ENCODE results near the gene FBXL12. TPM values are rescaled to one million over a fixed set of nuclear protein-coding genes. Genes with fewer than 3 reads are reported as not detected.

Gene FBXL12
- total and polyA plus RNA-seq, 4 donors = 10.0 to 11.7 (median 10.3) TPM

DNA sequence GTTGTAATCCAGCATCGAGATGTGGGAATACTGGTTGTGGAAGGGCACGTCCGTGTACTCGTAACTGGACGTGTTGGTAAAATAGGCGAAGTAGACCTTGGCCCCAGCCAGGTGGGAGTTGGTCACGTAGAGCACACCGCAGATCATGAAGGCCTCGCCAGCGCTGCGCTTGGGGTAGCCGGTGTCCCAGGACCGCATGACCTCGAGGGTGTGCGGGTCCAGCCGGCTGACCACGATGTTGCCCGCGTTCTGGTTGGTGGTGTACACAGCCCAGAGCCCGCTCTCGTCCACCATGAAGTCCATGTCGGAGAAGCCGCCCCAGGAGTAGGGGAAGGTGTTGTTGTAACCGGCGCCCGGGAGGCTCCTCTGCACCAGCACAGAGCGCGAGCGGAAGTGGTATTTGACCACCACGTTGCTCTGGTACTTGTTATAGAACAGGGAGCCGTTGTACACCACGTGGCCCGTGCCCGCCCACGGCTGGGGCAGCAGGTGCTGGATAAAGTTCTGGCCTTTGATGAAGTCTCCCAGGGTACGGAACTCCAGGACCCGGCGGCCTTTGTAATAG lies 35.5 kb upstream of the FBXL12 start:
- no peak for DNase-seq (ENCODE audit: low spot score)
- H3K9ac ChIP-seq (ENCODE audit: low read depth in 1 of 2, low read length in 2 of 2) = no peak overlapping the region
- H3K36me3 ChIP-seq (ENCODE audit: control insufficient read depth in 4 of 4, insufficient read depth in 3 of 4, low read depth in 1 of 4, low read length in 3 of 4) = peaks cover 0 to 3% (median 1%) of the 10 kb centered on the region in 4 donors
- WGBS = 97% methylated on average over 38 of the region's 38 CpGs
- TF ChIP-seq HNF4G (IDR thresholded peaks at IDR 0.05) = no peak
- TF ChIP-seq, protein P1, sequence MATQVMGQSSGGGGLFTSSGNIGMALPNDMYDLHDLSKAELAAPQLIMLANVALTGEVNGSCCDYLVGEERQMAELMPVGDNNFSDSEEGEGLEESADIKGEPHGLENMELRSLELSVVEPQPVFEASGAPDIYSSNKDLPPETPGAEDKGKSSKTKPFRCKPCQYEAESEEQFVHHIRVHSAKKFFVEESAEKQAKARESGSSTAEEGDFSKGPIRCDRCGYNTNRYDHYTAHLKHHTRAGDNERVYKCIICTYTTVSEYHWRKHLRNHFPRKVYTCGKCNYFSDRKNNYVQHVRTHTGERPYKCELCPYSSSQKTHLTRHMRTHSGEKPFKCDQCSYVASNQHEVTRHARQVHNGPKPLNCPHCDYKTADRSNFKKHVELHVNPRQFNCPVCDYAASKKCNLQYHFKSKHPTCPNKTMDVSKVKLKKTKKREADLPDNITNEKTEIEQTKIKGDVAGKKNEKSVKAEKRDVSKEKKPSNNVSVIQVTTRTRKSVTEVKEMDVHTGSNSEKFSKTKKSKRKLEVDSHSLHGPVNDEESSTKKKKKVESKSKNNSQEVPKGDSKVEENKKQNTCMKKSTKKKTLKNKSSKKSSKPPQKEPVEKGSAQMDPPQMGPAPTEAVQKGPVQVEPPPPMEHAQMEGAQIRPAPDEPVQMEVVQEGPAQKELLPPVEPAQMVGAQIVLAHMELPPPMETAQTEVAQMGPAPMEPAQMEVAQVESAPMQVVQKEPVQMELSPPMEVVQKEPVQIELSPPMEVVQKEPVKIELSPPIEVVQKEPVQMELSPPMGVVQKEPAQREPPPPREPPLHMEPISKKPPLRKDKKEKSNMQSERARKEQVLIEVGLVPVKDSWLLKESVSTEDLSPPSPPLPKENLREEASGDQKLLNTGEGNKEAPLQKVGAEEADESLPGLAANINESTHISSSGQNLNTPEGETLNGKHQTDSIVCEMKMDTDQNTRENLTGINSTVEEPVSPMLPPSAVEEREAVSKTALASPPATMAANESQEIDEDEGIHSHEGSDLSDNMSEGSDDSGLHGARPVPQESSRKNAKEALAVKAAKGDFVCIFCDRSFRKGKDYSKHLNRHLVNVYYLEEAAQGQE (IDR thresholded peaks at IDR 0.05) = no peak
- TF ChIP-seq RAD21 (IDR thresholded peaks at IDR 0.05) = no peak
- TF ChIP-seq FOXA2 (IDR thresholded peaks at IDR 0.05) = no peak
- TF ChIP-seq NR2F2 (IDR thresholded peaks at IDR 0.05) = no peak
- no peak for TF ChIP-seq FOXA1 (IDR thresholded peaks at IDR 0.05)
- TF ChIP-seq RXRA (IDR thresholded peaks at IDR 0.05) = no peak
- TF ChIP-seq, protein P2, sequence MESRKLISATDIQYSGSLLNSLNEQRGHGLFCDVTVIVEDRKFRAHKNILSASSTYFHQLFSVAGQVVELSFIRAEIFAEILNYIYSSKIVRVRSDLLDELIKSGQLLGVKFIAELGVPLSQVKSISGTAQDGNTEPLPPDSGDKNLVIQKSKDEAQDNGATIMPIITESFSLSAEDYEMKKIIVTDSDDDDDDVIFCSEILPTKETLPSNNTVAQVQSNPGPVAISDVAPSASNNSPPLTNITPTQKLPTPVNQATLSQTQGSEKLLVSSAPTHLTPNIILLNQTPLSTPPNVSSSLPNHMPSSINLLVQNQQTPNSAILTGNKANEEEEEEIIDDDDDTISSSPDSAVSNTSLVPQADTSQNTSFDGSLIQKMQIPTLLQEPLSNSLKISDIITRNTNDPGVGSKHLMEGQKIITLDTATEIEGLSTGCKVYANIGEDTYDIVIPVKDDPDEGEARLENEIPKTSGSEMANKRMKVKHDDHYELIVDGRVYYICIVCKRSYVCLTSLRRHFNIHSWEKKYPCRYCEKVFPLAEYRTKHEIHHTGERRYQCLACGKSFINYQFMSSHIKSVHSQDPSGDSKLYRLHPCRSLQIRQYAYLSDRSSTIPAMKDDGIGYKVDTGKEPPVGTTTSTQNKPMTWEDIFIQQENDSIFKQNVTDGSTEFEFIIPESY (IDR thresholded peaks at IDR 0.05) = no peak
- TF ChIP-seq ATF3 (IDR thresholded peaks at IDR 0.05) = no peak
- TF ChIP-seq EGR1 (IDR thresholded peaks at IDR 0.05; ENCODE audit: low read depth in 2 of 2) = no peak
- TF ChIP-seq, protein P3, sequence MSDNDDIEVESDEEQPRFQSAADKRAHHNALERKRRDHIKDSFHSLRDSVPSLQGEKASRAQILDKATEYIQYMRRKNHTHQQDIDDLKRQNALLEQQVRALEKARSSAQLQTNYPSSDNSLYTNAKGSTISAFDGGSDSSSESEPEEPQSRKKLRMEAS (IDR thresholded peaks at IDR 0.05) = no peak
- TF ChIP-seq SP1 (IDR thresholded peaks at IDR 0.05) = no peak
- no peak for TF ChIP-seq JUND (IDR thresholded peaks at IDR 0.05)
- no peak for TF ChIP-seq YY1 (IDR thresholded peaks at IDR 0.05)
- no peak for TF ChIP-seq GABPA (IDR thresholded peaks at IDR 0.05 in 1 of 2, conservative IDR thresholded peaks at IDR 0.05 in 1 of 2)
- no peak for TF ChIP-seq TAF1 (conservative IDR thresholded peaks at IDR 0.05)
- TF ChIP-seq HNF4A (conservative IDR thresholded peaks at IDR 0.05) = no peak
- no peak for TF ChIP-seq CTCF (IDR thresholded peaks at IDR 0.05; ENCODE audit: low read depth, low read length, missing input control)
- H3K27ac ChIP-seq (ENCODE audit: low read depth in 1 of 2, low read length in 2 of 2) = no peak overlapping the region
- no peaks in the 10 kb centered on the region for H3K27me3 ChIP-seq (ENCODE audit: control insufficient read depth in 4 of 4, insufficient read depth in 4 of 4, low read length in 3 of 4)
- H3K4me1 ChIP-seq (ENCODE audit: control insufficient read depth in 4 of 4, insufficient read depth in 4 of 4, low read length in 3 of 4) = peaks cover 0 to 7% (median 3%) of the 10 kb centered on the region in 4 donors
- H3K4me3 ChIP-seq (ENCODE audit: low read depth in 1 of 3, low read length in 3 of 3) = no peak overlapping the region
- no peaks in the 10 kb centered on the region for H3K9me3 ChIP-seq (ENCODE audit: control insufficient read depth in 4 of 4, low read length in 3 of 4)

All from liver (tissue), 9 donors.